ENCODE results near the gene TNRC6C.
"Not testable (repeated sequence)": the region's sequence is repeated elsewhere in the genome, so short reads cannot be mapped to it uniquely, and the experiment has no call there.

TNRC6C gene

GRCh38 chr17:78064708-78065107 lies 106.2 kb downstream of the TNRC6C start:
- TF ChIP-seq CTCF (IDR thresholded peaks at IDR 0.05; ENCODE audit: low read depth, low read length, missing control alignments) = no peak
- in situ Hi-C loops (cut with HindIII; ENCODE audit: low sequenced_read_pairs) = no loop called here
- no peak for DNase-seq (ENCODE audit: low read depth)
- H3K4me3 ChIP-seq (ENCODE audit: low read depth, low read length) = no peak overlapping the region

GRCh38 chr17:78066976-78067375 lies 108.5 kb downstream of the TNRC6C start:
- in situ Hi-C loops (cut with HindIII; ENCODE audit: low sequenced_read_pairs); H3K4me3 ChIP-seq (ENCODE audit: low read depth, low read length); DNase-seq (ENCODE audit: low read depth): not testable (repeated sequence)

GRCh38 chr17:78069695-78070094 lies 111.2 kb downstream of the TNRC6C start:
- no peak for DNase-seq (ENCODE audit: low read depth)
- no peak overlapping the region for H3K4me3 ChIP-seq (ENCODE audit: low read depth, low read length)
- TF ChIP-seq CTCF (IDR thresholded peaks at IDR 0.05; ENCODE audit: low read depth, low read length, missing control alignments) = no peak
- in situ Hi-C loops (cut with HindIII; ENCODE audit: low sequenced_read_pairs) = no loop called here

GRCh38 chr17:78072961-78073360 lies 114.5 kb downstream of the TNRC6C start:
- no peak for TF ChIP-seq CTCF (IDR thresholded peaks at IDR 0.05; ENCODE audit: low read depth, low read length, missing control alignments)
- in situ Hi-C loops (cut with HindIII; ENCODE audit: low sequenced_read_pairs) = no loop called here
- no peak overlapping the region for H3K4me3 ChIP-seq (ENCODE audit: low read depth, low read length)
- DNase-seq (ENCODE audit: low read depth) = no peak

GRCh38 chr17:78075011-78075410 lies 116.5 kb downstream of the TNRC6C start:
- DNase-seq (ENCODE audit: low read depth) = no peak
- TF ChIP-seq CTCF (IDR thresholded peaks at IDR 0.05; ENCODE audit: low read depth, low read length, missing control alignments) = no peak
- H3K4me3 ChIP-seq (ENCODE audit: low read depth, low read length) = no peak overlapping the region
- in situ Hi-C loops (cut with HindIII; ENCODE audit: low sequenced_read_pairs) = no loop called here

- no peak for DNase-seq (ENCODE audit: low read depth)
- in situ Hi-C loops (cut with HindIII; ENCODE audit: low sequenced_read_pairs) = no loop called here
- no peak for TF ChIP-seq CTCF (IDR thresholded peaks at IDR 0.05; ENCODE audit: low read depth, low read length, missing control alignments)
- no peak overlapping the region for H3K4me3 ChIP-seq (ENCODE audit: low read depth, low read length)
Observed at GRCh38 chr17:78075545-78075944, 117.0 kb downstream of the TNRC6C start.

GRCh38 chr17:78079253-78079652 lies 120.8 kb downstream of the TNRC6C start:
- no peak for DNase-seq (ENCODE audit: low read depth)
- no peak for TF ChIP-seq CTCF (IDR thresholded peaks at IDR 0.05; ENCODE audit: low read depth, low read length, missing control alignments)
- in situ Hi-C loops (cut with HindIII; ENCODE audit: low sequenced_read_pairs) = no loop called here
- H3K4me3 ChIP-seq (ENCODE audit: low read depth, low read length) = no peak overlapping the region
